RWPE1 (cell line): ENCODE measurements around the gene COL26A1.

Experiments
- CTCF ChIA-PET: fragments of 350-600 bp; sonication (Branson Sonifier 250); formaldehyde crosslinking; extraction: SDS; loops from one replicate; lab custom pipeline; 2021; lab: Yijun Ruan, JAX
- POLR2A ChIA-PET: fragments of 400-600 bp; formaldehyde crosslinking; extraction: SDS; loops from one replicate; lab custom pipeline; 2020; ENCODE audit warnings: antibody characterized with exemption; ENCODE audit not compliant: low non-redundant PET; lab: Yijun Ruan, JAX
- DNase-seq: peaks from one replicate; pipeline ENCODE4 v3.0.0; 2012; ENCODE audit warnings: low spot score
- H3K27ac ChIP-seq: fragments of 450-650 bp; 2 replicates; pipeline ENCODE4 v1.5.1; 2017
- TF ChIP-seq, protein P1 (sequence below): fragments of 450-650 bp; conservative IDR thresholded peaks from 2 replicates; pipeline ENCODE4 v1.5.1; 2017; ENCODE audit warnings: low read depth, mild to moderate bottlenecking

COL26A1 gene

GRCh38 chr7:101378751-101379174 lies 16.1 kb downstream of the COL26A1 start:
- no peak overlapping the region for H3K27ac ChIP-seq
- ChIA-PET CTCF (no interaction called here), POLR2A (no interaction called here)
- DNase-seq: no peak
- TF ChIP-seq, protein P1, sequence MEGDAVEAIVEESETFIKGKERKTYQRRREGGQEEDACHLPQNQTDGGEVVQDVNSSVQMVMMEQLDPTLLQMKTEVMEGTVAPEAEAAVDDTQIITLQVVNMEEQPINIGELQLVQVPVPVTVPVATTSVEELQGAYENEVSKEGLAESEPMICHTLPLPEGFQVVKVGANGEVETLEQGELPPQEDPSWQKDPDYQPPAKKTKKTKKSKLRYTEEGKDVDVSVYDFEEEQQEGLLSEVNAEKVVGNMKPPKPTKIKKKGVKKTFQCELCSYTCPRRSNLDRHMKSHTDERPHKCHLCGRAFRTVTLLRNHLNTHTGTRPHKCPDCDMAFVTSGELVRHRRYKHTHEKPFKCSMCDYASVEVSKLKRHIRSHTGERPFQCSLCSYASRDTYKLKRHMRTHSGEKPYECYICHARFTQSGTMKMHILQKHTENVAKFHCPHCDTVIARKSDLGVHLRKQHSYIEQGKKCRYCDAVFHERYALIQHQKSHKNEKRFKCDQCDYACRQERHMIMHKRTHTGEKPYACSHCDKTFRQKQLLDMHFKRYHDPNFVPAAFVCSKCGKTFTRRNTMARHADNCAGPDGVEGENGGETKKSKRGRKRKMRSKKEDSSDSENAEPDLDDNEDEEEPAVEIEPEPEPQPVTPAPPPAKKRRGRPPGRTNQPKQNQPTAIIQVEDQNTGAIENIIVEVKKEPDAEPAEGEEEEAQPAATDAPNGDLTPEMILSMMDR: no peak

DNA sequence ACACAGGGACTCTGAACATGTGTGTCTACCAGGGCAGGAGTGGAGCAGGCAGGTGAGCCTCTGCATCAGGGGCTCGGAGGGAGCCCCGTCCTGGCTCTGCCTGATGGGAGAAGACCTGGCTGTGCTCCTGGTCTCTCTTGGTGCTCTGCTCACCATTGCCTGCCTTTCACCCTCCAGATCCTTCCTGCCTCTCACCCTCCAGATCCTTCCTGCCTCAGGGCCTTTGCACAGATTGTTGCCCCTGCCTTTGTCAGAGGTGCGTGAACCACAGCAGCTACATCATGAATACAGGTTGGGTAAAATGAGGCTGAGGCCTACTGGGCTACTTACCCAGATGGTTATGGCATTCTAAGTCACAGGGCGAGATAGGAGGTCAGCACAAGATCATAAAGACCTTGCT lies 16.6 kb downstream of the COL26A1 start:
- no peak overlapping the region for H3K27ac ChIP-seq
- ChIA-PET CTCF (no interaction called here), POLR2A (no interaction called here)
- DNase-seq: no peak
- TF ChIP-seq, protein P1: no peak

DNA sequence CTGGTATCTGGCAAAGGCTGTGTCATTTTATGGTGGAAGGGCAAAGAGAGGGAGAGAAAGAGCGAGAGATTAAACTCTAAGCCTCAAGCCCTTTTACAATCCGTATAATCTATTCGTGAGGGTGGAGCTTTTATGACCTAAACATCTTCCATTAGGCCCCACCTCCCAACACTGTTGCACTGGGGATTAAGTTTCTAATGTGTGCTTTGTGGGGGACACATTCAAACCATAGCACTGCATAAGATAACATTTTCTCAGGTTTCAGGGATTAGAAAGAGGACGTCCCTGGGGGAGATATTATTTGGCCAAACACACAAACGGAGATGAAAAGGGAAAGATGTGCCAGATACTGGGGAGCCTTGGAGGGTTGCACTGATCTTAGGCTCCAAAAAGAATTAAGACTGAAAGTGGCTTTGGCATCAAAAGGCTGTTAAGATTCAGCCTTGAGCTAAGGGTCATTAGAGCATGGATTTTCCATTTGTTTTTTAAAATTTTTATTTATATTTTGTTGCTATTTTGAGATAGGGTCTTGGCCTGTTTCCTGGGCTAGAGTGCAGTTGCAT lies 19.0 kb downstream of the COL26A1 start:
- no peak overlapping the region for H3K27ac ChIP-seq
- ChIA-PET POLR2A (interaction anchor here (0.6 kb wide), 1 partner anchor 27 kb away, joined by 3 read pairs; no protein-coding TSS in a partner anchor), CTCF (interaction anchor here (0.6 kb wide), 1 partner anchor 42 kb away, joined by 3 read pairs; no protein-coding TSS in a partner anchor)
- TF ChIP-seq, protein P1: no peak
- no peak for DNase-seq

GRCh38 chr7:101382937-101383336 lies 20.3 kb downstream of the COL26A1 start:
- POLR2A ChIA-PET: no interaction called here
- TF ChIP-seq, protein P1: no peak
- no peak overlapping the region for H3K27ac ChIP-seq
- DNase-seq: no peak
- CTCF ChIA-PET: interaction anchor here (0.6 to 1.8 kb wide), 2 partner anchors 27 to 49 kb away, joined by 3 to 6 read pairs; no protein-coding TSS in a partner anchor

GRCh38 chr7:101386177-101386557 lies 23.5 kb downstream of the COL26A1 start:
- ChIA-PET POLR2A (interaction anchor here (0.6 kb wide), 1 partner anchor 102 kb away, joined by 5 read pairs; no protein-coding TSS in a partner anchor), CTCF (interaction anchor here (0.7 kb wide), 1 partner anchor 55 kb away, joined by 3 read pairs; no protein-coding TSS in a partner anchor)
- H3K27ac ChIP-seq: no peak overlapping the region
- TF ChIP-seq, protein P1: no peak
- no peak for DNase-seq

DNA sequence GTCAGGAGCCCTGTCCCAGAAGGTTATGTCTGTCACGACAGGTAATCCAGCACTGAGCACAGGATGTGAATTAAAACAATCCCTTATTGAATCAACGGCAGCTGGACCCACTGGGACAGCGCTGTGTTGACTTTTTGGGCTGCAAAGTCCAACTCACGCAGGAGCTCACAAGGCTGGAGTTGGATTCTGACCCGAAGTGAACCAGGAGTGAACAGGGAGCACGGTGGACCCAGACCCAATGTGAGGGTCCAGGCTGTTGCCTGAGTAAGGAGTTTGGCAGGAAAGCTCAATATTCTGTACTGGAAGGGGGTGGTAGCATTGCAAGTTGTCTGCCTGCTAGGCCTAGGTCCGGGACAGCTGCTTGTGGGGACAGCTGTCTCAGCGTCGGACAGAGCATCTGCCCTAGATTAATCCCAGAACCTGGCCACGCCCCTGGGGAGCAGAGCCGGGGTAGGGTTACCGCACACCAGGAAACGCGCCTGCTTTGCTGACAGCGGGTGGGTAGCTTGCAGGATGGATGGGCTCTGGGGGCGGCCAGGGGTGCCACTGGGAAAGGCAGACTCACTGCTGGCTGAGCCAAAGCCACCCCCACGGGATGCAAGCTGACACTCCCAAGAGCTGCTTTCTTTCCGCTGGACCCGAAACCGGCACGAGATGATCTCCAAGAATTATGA lies 24.0 kb downstream of the COL26A1 start:
- TF ChIP-seq, protein P1: no peak
- ChIA-PET CTCF (interaction anchor here (0.6 to 0.8 kb wide), 3 partner anchors 10 to 103 kb away, joined by 3 read pairs; no protein-coding TSS in a partner anchor), POLR2A (no interaction called here)
- H3K27ac ChIP-seq: no peak overlapping the region
- DNase-seq: no peak
